HG03439 (cell line): ENCODE measurements around the gene C11orf91.
"Not testable (repeated sequence)": the region's sequence is repeated elsewhere in the genome, so short reads cannot be mapped to it uniquely, and the experiment has no call there.

Experiments
- ATAC-seq: cut with Tn5 transposase; IDR thresholded peaks from one replicate; pipeline ENCODE4 v1.9.1; 2021; ENCODE audit warnings: mild to moderate bottlenecking, moderate library complexity; ENCODE audit not compliant: unreplicated experiment

Gene C11orf91

GRCh38 chr11:33674035-33674814 is 26.4 kb downstream of the C11orf91 start:
- no peak for ATAC-seq

- no peak for ATAC-seq
Measured at GRCh38 chr11:33672273-33672672, 28.4 kb downstream of the C11orf91 start.

- no peak for ATAC-seq
Measured at GRCh38 chr11:33670250-33671011, 30.2 kb downstream of the C11orf91 start.

GRCh38 chr11:33669598-33670249 is 30.9 kb downstream of the C11orf91 start:
- no peak for ATAC-seq

- ATAC-seq: no peak
Measured at GRCh38 chr11:33668951-33669596, 31.6 kb downstream of the C11orf91 start.

- ATAC-seq: no peak
Measured at GRCh38 chr11:33668468-33668825, 32.2 kb downstream of the C11orf91 start.

- no peak for ATAC-seq
Measured at GRCh38 chr11:33667819-33668467, 32.7 kb downstream of the C11orf91 start.

GRCh38 chr11:33665350-33666106 is 35.1 kb downstream of the C11orf91 start:
- ATAC-seq: no peak

GRCh38 chr11:33664827-33665226 is 35.8 kb downstream of the C11orf91 start:
- ATAC-seq: no peak

- no peak for ATAC-seq
Measured at GRCh38 chr11:33664166-33664565, 36.5 kb downstream of the C11orf91 start.

GRCh38 chr11:33663121-33663520 is 37.5 kb downstream of the C11orf91 start:
- no peak for ATAC-seq

- not testable (repeated sequence) for ATAC-seq
Measured at GRCh38 chr11:33661526-33661925, 39.1 kb downstream of the C11orf91 start.

GRCh38 chr11:33660962-33661361 is 39.7 kb downstream of the C11orf91 start:
- ATAC-seq: no peak

- no peak for ATAC-seq
Measured at GRCh38 chr11:33659370-33660139, 41.1 kb downstream of the C11orf91 start.

GRCh38 chr11:33658195-33658900 is 42.3 kb downstream of the C11orf91 start:
- ATAC-seq: no peak

- ATAC-seq: no peak
Measured at GRCh38 chr11:33657757-33658156, 42.9 kb downstream of the C11orf91 start.

- no peak for ATAC-seq
Measured at GRCh38 chr11:33656768-33657167, 43.9 kb downstream of the C11orf91 start.

- peak; percentile 62 for ATAC-seq
Measured at GRCh38 chr11:33655842-33656600, 44.6 kb downstream of the C11orf91 start.
